MM.1S (cell line): ENCODE results near the gene SUGP1.
A peak's percentile ranks its signal among the peaks of the same experiment; 100 is the strongest.

Experiments used
- EZH2phosphoT487 ChIP-seq: fragments of 300-600 bp; sonication (generic); IDR thresholded peaks from 2 replicates; pipeline ENCODE4 v1.6.1; 2018; ENCODE audit warnings: antibody characterized with exemption, low read length
- TF ChIP-seq, protein P1 (sequence below): fragments of 300-600 bp; sonication (generic); IDR thresholded peaks from 2 replicates; pipeline ENCODE4 v1.5.1; 2016; ENCODE audit warnings: antibody characterized with exemption, low read length, mixed read lengths

DNA sequence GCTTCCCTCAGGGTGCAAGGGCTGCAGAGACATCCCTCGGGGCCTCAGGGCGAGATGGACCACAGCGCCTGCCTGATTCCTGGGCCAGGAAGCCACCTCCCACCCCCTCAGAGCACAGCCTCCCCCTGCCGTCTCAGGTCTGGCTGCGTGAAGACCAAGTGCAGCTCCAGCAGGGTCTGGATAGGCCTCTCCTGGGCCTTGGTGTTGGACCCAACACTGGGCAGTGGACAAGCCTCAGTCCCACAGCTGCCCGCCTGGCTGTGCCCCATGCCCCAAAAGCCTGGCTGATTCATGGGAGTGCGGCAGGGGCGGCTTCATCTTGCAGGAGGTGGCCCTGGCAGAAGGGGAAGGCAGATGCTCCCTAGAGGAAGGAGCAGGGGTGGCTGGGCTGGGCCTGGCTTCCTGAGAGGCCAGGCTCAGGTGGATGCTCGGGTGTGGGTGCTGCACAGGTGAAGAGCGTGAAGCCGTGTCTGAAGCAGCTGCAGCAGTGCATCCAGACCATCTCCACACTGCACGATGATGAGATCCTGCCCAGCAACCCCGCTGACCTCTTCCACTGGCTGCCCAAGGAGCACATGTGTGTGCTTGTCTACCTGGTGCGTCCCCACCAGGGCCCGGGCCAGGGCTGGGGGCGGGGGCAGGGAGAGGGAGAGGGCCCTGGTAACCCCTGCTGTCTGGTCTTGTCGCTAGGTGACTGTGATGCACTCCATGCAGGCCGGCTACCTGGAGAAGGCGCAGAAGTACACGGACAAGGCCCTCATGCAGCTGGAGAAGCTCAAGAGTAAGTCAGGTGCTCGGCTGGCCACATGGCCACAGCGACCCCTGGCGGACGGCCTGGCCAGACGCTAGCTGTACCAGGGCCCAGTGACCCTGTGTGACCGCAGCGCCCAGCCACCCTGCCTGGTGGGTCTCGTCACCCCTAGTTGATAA lies 22.0 kb upstream of the SUGP1 start:
- TF ChIP-seq, protein P1, sequence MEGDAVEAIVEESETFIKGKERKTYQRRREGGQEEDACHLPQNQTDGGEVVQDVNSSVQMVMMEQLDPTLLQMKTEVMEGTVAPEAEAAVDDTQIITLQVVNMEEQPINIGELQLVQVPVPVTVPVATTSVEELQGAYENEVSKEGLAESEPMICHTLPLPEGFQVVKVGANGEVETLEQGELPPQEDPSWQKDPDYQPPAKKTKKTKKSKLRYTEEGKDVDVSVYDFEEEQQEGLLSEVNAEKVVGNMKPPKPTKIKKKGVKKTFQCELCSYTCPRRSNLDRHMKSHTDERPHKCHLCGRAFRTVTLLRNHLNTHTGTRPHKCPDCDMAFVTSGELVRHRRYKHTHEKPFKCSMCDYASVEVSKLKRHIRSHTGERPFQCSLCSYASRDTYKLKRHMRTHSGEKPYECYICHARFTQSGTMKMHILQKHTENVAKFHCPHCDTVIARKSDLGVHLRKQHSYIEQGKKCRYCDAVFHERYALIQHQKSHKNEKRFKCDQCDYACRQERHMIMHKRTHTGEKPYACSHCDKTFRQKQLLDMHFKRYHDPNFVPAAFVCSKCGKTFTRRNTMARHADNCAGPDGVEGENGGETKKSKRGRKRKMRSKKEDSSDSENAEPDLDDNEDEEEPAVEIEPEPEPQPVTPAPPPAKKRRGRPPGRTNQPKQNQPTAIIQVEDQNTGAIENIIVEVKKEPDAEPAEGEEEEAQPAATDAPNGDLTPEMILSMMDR, result peak; percentile 89
- no peak for TF ChIP-seq EZH2phosphoT487
